SW 1271 (cell line): ENCODE results near the gene CFLAR.

Experiments
- DNase-seq, 2 experiments: peaks; one replicate each; lab custom pipeline; 2025; lab: John Stamatoyannopoulos, UW

Gene CFLAR

GRCh38 chr2:201216918-201217317 lies 101.0 kb downstream of the CFLAR start:
- DNase-seq = no peak

GRCh38 chr2:201218780-201219179 lies 102.8 kb downstream of the CFLAR start:
- no peak for DNase-seq

GRCh38 chr2:201219328-201220096 lies 103.5 kb downstream of the CFLAR start:
- no peak for DNase-seq

GRCh38 chr2:201220102-201220570 lies 104.2 kb downstream of the CFLAR start:
- no peak for DNase-seq

- DNase-seq = no peak
Measured at GRCh38 chr2:201223089-201224073, 107.4 kb downstream of the CFLAR start.
